Measurements from ENCODE around the gene DCTN5. TPM values are rescaled to one million over a fixed set of nuclear protein-coding genes. Genes with fewer than 3 reads are reported as not detected.

Gene DCTN5
- total RNA-seq, 2 donors from 2014 or later: 14.3 to 23.4 TPM

GRCh38 chr16:23724096-23724784 lies 83.0 kb downstream of the DCTN5 start:
- Histone ChIP-seq H3K4me3 (no peak overlapping the region), H3K4me1 (no peaks in the 10 kb centered on the region), H3K9me3 (no peaks in the 10 kb centered on the region), H3K27me3 (no peaks in the 10 kb centered on the region), H3K27ac (no peak overlapping the region), H3K36me3 (replicated peaks in 1 of 2; ENCODE audit: insufficient read depth in 1 of 2, low read depth in 2 of 2) (no peaks in the 10 kb centered on the region)
- TF ChIP-seq CTCF (IDR thresholded peaks at IDR 0.05) (no peak), POLR2A (IDR thresholded peaks at IDR 0.05) (no peak)
- DNase-seq (no peak), ATAC-seq (no peak)
- WGBS, 2 donors: 61% methylated on average over 8 of the region's 8 CpGs
- intact Hi-C loops (cut with DNase I): no loop called here

- H3K9me3 ChIP-seq: no peaks in the 10 kb centered on the region
- no peak for TF ChIP-seq POLR2A (IDR thresholded peaks at IDR 0.05)
- no peak for TF ChIP-seq CTCF (IDR thresholded peaks at IDR 0.05)
- no peak overlapping the region for H3K4me3 ChIP-seq
- ATAC-seq (no peak), DNase-seq (no peak)
- H3K36me3 ChIP-seq (replicated peaks in 1 of 2; ENCODE audit: insufficient read depth in 1 of 2, low read depth in 2 of 2): no peaks in the 10 kb centered on the region
- 39 to 51% methylated on average over 3 of the region's 3 CpGs for WGBS, 2 donors
- intact Hi-C loops (cut with DNase I): no loop called here
- no peak overlapping the region for H3K27ac ChIP-seq
- H3K4me1 ChIP-seq: no peaks in the 10 kb centered on the region
- no peaks in the 10 kb centered on the region for H3K27me3 ChIP-seq
These were observed 83.5 kb downstream of the DCTN5 start for GRCh38 chr16:23724785-23725131.

GRCh38 chr16:23726710-23727109 lies 85.4 kb downstream of the DCTN5 start:
- H3K4me3 ChIP-seq: no peak overlapping the region
- 85% methylated on average over 3 of the region's 3 CpGs for WGBS, 2 donors
- no peaks in the 10 kb centered on the region for H3K36me3 ChIP-seq (replicated peaks in 1 of 2; ENCODE audit: insufficient read depth in 1 of 2, low read depth in 2 of 2)
- no peaks in the 10 kb centered on the region for H3K4me1 ChIP-seq
- H3K9me3 ChIP-seq: no peaks in the 10 kb centered on the region
- DNase-seq (no peak), ATAC-seq (no peak)
- intact Hi-C loops (cut with DNase I): no loop called here
- TF ChIP-seq POLR2A (IDR thresholded peaks at IDR 0.05): no peak
- TF ChIP-seq CTCF (IDR thresholded peaks at IDR 0.05): no peak
- H3K27ac ChIP-seq: no peak overlapping the region
- no peaks in the 10 kb centered on the region for H3K27me3 ChIP-seq

Other genes with a start within 250 kb of the DCTN5 start
- 10 to 100 TPM; 19.5 to 43.5 TPM for gene COG7, start 188.3 kb upstream of the DCTN5 start, total RNA-seq
- 10 to 100 TPM; 59.3 to 64.6 TPM for gene GGA2, start 131.0 kb upstream of the DCTN5 start, total RNA-seq
- 10 to 100 TPM; 18.2 to 83.1 TPM for gene EARS2, start 84.1 kb upstream of the DCTN5 start, total RNA-seq
- gene UBFD1, start 83.7 kb upstream of the DCTN5 start, total RNA-seq: 10 to 100 TPM; 42.0 to 57.0 TPM
- 10 to 100 TPM; 16.2 to 42.0 TPM for gene NDUFAB1, start 45.1 kb upstream of the DCTN5 start, total RNA-seq
- gene PALB2, start 156 bp upstream of the DCTN5 start, total RNA-seq: 1 to 10 TPM; 4.4 to 7.9 TPM
- 1 to 10 TPM in 1 of 2 donors, under 1 TPM in 1; 0.52 to 2.3 TPM for gene PLK1, start 37.4 kb downstream of the DCTN5 start, total RNA-seq
- 1 to 10 TPM in 1 of 2 donors, under 1 TPM in 1; 0.99 to 5.2 TPM for gene ERN2, start 71.8 kb downstream of the DCTN5 start, total RNA-seq
- gene CHP2, start 113.6 kb downstream of the DCTN5 start, total RNA-seq: not detected
- gene PRKCB, start 194.5 kb downstream of the DCTN5 start, total RNA-seq: 10 to 100 TPM in 1 of 2 donors, under 1 TPM in 1; 0.33 to 10.6 TPM

Measured in body of pancreas (tissue), 4 donors.